Cerebellar nuclear complex (tissue), 1 donor: Measurements from ENCODE around the gene RSPH4A.
"Not testable (repeated sequence)": the region's sequence is repeated elsewhere in the genome, so short reads cannot be mapped to it uniquely, and the experiment has no call there.

Experiments
- DNase-seq, 2 experiments: peaks; one replicate each; lab custom pipeline; 2025; lab: John Stamatoyannopoulos, UW

Gene RSPH4A

DNA sequence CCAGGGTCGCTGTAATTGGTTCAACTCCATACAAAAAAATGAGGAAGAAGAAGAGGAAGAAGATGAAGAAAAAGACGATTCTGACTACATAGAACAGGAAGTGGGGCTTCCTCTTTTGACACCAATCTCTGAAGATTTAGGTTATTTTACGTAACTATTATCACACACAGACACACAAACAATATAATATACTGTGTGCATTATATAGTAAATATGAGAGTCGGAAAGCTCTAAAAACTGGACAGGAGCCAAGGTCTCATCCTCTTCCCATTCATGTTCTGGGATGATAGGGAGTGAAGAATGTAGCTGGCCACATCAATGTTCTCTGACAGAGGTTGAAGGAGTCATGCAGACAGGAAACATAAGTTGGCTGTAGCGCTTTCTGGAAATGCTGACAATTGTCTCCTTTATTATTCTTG is 13.3 kb downstream of the RSPH4A start:
- DNase-seq: no peak

- DNase-seq: no peak
Observed at GRCh38 chr6:116631379-116631990, 15.2 kb downstream of the RSPH4A start.

- DNase-seq: no peak
Observed at GRCh38 chr6:116633685-116634084, 17.4 kb downstream of the RSPH4A start.

DNA sequence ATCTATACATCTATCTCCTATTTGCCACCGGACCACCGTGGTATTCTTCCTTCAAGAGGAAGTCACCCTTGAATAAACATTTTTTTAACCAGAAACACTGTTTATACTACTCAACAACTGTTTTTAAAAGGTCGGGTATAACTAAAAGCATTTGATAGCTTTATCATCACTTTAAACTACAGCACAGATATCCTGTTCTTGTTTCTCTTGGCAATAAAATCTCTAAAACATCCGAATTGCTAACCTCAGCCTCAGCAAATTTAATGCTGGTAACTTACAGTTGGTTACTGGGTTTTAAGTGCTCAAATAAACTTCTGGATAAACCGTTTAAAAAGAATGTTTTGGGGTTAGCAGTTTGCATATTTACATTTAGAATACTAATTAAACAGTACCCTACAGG is 31.9 kb downstream of the RSPH4A start:
- DNase-seq: no peak

DNA sequence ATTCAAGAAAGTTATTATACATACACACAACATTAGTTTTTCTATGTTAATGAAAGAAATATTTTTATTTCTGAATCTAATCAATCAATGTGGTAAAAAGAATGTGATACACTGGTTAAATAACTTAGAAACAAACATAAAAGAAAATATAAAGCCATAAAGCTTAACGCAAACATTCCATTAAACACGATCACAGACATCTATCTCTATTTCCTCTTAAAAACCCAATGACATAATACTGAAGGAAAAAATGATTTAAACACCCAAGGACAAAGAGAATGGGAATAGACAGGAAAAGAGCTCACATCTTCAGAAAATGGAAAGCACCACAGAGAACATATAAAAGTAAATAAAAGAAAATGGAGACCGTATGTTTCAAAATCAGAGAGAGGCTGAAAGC is 32.9 kb downstream of the RSPH4A start:
- DNase-seq: no peak

DNA sequence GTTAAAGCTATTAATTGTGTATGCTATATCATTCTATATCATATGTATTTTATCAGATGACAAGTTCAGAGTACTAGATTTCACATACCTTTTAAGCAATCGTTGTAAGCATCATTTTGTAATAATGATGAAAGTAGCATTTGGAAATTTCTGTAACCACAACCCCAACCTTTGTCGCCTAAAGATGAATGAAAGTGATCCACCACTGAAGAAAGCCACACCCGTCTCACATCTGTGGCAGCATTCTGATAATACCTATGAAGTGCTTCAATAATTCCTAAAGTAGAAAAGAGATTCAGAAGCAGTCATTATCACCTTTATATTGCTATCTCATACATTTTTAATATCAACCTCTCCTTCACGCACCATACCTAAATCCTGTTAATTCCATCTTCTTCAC is 35.6 kb downstream of the RSPH4A start:
- no peak for DNase-seq

GRCh38 chr6:116661594-116661993 is 45.3 kb downstream of the RSPH4A start:
- DNase-seq: no peak

- no peak for DNase-seq
Observed at GRCh38 chr6:116662202-116662601, 45.9 kb downstream of the RSPH4A start.

DNA sequence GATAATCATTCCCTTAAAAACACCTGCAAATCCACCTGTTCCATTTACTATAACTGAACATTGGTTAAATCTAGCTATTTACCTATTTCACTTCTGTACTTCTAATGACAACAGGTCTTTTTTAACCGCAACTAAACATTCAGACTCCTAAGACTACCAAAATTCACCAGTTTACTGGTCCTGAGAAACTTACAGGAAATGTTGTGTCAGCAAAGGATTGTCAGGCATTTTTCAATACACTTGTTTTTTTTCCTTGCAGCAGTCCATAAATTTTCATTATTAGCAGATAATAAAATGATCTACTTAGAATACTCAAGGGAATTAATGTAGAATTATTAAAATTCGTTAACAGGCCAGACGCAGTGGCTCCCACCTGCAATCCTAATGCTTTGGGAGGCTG is 47.0 kb downstream of the RSPH4A start:
- no peak for DNase-seq

GRCh38 chr6:116664169-116664568 is 47.9 kb downstream of the RSPH4A start:
- DNase-seq: not testable (repeated sequence)

GRCh38 chr6:116665464-116665863 is 49.2 kb downstream of the RSPH4A start:
- no peak for DNase-seq

GRCh38 chr6:116666869-116667268 is 50.6 kb downstream of the RSPH4A start:
- DNase-seq: no peak

- no peak for DNase-seq
Observed at GRCh38 chr6:116667623-116668022, 51.3 kb downstream of the RSPH4A start.

- no peak for DNase-seq
Observed at GRCh38 chr6:116672306-116672705, 56.0 kb downstream of the RSPH4A start.

- DNase-seq: no peak
Observed at GRCh38 chr6:116676021-116676420, 59.7 kb downstream of the RSPH4A start.

GRCh38 chr6:116680880-116681672 is 64.8 kb downstream of the RSPH4A start, which contains the start of gene KPNA5:
Gene KPNA5, plus strand, starts transcription at chr6:116681211. Its CDS starts 124 bp downstream, at chr6:116681335.
- peak; percentile 37 to 62 for DNase-seq

- DNase-seq: no peak
Observed at GRCh38 chr6:116682334-116682712, 66.0 kb downstream of the RSPH4A start.
